HCEC 1CT (cell line): ENCODE data around the gene CCSER1.

Experiments
- DNase-seq: peaks from one replicate; pipeline ENCODE4 v3.0.0-alpha.2; 2017

Gene CCSER1

DNA sequence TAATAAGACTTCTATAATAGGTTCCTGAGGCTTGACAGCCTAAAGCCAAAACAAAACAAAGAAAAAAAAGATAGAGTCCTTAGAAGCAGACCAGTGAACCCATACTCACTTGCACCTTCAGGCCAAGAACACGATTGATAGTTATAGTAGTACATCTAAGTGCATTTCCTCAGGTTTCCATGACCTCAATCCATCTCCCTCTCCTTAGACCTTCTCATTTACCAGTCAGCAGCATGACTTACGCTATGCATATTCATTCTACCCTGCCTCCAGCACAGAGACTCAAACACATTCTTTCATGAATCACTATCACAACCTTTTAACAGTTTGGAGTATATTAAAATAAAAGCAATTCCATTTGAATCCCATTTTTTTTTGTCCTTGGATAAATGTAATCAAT, 855.6 kb downstream of the CCSER1 start:
- no peak for DNase-seq

DNA sequence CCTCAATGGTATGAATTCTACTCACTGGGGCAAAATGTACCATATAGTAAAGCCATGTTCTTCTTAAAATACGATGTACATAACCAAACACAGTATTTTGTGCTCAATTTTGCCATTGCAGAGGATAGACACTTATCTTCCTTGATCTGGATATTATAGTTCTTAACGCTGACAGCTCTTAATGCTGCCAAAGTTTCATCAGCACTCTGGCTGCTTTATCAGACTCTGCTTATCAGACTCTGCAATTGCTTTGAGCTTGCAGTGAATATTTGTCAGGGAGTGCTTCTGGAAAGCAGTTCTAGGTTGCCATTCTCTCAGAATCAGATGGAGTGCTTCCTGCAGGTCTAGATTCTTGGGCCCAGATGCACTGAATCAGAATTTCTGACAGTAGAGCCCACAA, 863.1 kb downstream of the CCSER1 start:
- DNase-seq: no peak

DNA sequence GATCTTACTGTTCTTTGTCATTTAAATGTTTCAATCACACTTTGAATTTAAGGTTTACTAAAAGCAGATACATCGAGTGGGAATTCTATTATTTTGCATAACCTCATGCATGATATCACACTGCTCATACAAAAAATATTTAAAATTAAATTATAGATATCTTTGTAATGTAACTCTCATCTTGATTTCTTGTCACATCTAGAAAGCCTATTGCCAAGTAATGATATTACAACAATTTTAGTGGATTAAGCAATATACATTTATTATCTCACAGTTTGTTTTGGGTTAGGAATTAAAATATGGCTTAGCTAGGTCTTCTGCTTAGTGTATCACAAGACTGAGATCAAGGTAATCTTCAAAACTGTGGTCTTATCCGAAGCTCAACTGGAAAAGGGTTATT, 865.0 kb downstream of the CCSER1 start:
- no peak for DNase-seq

DNA sequence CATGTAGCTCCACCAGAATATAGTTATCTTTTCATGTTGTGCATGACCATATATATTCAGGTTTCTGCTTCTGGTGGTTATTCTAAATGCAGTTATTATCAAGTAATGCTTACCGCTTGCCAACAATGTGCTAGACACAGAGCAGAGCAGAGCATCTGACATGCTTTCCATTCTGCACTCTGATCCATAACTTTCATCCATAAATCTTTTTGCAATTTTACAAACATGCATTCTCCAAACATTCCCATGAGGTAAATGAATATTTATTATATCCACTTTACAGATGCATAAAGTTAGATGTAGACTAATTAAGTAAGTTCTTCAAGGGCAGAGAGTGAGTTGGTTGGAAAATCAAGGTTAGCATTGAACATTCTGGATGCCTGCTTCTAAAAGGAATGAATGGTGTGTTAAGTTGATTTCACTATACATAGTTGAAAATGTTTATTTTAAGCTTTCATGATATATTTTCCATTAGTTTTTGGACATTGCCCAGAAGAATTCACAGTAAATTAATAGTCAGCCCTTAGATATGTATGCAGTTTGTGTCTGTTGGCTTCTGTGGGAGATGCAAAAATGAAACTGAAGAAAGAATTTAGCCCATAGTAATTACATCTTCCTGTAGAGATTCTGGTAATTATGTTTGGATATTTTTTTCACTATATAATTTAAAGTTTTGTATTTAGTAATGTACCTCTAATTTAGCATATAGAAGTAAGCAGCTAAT, 867.8 kb downstream of the CCSER1 start:
- DNase-seq: no peak

DNA sequence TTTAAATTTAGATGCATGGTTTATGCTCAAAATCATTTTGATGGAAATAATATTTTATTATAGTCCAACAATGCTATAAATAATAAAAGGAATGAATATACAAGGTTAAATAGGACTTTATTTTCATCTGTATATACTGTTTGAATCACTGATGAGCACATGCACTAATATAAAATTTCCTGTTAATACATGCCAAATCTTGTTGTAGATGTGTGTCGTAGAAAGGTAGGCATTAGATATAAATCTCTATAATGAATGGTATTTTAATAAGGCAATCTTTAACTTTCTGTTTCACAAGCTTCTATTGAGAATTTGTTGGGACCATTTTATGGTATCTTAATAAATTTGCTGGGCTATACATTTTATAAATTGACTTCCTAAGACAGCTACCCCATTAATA, 868.8 kb downstream of the CCSER1 start:
- DNase-seq: no peak

DNA sequence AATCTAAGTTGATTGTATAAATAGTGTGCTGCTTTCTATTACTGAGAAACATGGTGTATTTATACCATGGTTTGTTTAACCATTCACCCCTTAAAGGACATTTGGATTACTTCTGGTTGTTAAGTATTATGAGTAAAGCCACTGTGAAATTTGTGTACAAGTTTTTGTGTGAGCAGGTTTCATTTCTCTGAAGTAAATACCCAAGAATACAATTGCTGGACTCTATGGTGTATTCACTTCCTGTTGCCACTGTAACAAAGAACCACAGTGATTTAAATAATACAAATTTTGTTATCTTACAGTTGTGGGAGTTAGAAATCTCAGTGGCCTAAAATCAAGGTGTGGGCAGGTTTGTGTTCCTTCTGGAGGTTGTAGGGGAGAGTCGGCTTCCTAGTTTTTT, 869.6 kb downstream of the CCSER1 start:
- no peak for DNase-seq

DNA sequence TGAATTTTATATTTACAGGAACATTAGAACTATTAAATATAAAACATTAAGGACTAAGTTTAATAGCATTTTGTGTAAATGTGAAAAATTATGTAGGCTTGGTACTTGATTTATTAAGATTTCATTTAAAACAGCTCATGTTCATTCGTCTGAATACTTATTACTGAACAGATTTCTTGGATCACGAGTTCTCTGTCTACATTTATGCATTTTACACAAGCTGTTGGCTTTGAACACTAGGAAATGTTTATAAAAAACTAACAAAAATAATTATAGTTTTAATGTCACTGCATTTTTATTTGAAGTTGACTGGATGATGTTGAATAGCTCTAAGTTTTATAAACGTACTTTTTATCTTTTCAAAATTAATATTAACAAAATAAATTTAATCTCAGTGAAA, 888.7 kb downstream of the CCSER1 start:
- DNase-seq: no peak

DNA sequence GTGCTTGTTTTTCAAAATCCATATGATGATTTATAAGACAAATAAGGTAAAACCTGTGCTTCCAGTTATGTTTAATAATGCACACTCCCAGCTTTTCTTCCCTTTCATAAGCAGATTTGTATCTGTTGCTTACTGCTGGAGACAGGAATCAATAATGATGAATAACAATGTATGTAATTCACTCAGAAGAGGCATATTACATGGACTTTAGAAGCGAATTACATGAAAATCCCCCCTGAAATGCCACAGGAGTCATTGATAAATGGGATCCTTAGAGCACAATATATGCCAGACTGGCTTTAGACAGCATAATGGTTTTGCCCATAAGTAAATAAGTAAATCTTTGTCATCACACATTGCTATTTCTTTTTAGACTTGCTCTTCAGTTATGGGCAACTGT, 892.3 kb downstream of the CCSER1 start:
- DNase-seq: no peak

DNA sequence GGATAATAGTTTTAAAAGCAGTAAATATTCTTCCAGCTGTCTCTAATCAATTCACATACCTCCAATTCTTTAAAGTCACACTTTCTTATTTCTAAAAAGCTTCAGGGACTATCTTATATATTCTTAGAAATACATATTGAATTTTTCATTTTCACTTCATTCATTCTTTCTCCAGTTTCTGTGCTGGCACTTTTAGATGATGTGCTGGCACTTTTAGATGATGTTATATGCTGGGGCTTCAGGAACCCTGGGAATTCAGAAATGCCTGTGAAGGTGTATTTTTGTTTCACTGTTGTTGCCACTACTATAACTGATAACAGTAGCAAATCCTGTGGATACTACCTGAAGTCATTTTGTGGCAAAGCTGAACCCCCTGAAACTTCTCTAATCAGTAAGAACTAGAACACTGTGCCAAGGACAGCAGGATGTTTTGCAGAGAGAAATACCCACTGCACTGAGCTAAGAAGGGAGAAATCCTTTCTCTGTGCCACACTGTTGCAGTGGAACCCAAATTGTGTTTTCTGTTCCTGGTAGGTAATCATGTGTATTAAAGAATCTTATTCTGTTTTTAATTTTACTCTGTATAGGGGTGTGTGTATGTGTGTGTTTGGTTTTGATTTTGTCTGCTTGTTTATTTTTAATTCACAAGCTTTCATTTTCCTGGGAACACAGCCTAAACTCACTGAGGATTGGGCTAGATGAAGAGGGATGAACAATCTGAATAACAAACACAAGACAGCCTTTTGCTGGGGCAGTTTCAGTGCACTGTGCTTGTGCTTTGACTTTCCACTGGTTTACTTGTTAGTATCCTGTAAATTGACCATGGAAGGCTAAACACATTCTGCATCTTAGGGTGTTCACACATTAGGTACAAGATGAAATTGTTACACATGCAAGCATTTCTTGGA, 898.3 kb downstream of the CCSER1 start:
- DNase-seq: no peak

DNA sequence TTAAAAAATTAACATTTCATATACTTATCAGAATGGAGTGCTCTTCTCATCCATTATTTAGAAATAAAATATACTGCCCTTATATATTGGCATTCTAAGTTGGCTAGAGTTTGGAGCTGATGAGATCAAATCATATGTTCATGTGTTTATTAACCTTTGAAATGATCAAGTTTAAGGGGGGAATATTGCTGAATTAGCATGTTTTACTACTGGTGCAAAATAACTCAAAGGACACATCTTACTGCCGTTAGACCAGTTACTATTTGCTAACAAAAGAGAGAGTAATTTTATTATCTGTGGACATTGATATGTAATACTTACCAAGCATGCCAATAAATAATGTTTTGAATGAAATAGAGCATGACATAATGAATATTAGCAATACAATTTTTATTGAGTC, 901.0 kb downstream of the CCSER1 start:
- DNase-seq: no peak

DNA sequence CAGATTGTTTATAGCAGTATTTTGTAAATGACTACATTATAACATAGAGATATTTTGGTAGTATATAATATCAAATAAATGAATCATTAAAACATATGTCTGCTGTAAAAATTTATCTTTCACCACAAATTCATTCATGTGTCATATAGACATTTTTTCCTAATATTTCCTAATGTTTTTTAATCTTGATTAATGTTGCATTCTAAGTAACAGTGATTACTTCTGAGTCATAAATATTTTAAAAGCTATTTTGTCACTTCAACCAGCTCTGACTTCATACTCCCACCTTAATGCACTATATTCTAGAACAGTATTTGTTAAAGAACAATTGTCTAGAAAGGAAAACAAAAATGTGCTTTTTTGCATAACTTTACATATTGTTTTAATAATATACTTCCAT, 904.6 kb downstream of the CCSER1 start:
- no peak for DNase-seq

DNA sequence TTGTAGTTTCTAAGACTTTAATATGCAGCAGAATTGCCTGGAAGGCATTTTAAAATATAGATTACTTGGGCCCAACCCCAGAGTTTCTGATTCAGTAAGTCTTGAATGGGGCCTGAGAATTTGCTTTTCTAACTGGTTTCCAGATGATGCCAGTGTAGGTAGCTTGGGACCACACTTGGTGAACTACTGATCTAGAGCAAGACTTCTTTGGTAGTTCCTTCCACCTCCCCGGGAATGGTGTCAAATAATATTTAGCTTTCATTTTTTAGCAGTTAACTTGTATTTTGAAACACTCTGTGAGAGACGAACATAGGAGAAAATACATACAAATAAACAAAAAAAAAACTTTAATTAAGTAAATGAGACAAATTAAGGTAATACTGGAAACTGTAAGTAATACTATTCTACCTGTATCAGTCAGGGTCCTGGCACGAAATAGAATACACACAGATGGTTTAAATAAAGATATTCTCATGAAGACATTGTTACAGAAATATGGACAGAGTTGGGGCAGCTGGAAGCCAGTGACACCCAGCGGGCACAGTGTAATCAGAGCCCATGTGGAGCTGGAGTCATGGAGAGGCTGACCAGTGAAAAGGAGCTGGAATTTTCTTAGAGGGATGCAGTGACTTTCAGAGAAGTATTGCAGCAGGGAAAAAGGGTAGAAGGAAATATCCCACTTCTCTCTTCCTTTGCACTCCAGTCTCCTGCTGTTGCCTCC, 905.7 kb downstream of the CCSER1 start:
- DNase-seq: no peak

DNA sequence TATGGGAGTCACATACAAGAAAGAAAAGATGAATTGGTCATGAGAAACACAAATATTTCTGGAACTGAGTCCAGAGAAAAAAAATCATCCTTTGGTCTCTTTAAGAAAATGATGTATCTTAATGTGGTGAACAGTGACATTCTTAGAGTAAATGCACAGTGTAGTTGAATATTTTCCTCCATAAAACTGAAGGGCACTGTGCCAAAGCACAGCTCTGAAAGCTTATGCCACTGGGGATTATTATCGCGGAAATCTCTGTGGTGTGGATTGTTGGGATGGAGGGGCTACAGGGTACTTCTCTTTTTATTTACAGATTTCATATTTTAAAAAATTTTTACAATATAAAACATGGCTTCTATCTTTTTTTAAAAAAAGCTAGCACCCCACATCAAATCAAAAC, 908.1 kb downstream of the CCSER1 start:
- DNase-seq: no peak

DNA sequence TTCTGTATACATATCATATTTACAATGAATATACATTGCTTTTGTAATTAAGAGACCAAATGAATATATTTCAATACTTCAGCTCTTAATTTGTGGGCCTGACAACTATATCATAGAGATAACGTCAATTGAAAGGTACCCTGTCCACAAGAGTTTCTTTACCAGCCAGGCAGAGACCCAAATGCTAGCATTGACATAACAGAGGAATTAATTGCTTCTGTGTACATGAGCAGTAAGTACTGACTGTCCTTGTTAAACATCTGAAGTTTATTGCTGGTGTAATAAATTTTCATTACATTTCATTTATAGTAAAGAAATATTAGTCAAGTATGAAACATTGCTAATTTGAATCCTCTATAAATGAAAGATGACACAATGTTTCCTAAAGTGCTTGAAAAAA, 910.8 kb downstream of the CCSER1 start:
- DNase-seq: no peak

DNA sequence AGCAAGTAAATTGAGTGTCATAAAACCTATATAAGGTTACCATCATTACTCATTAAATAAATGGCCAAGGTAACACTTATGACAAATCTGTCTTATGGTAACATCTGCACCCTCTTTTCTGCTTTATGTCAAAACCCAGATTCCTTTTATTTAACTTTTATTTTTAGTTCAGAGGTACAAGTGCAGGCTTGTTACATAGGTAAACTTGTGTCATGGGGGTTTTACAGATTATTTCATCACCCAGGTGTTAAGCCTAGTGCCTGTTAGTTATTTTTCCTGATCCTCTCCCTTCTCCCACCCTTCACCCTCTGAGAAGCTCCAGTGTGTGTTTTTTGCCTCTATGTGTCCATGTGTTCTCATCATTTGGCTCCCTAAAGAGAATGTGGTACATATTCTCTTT, 930.7 kb downstream of the CCSER1 start:
- no peak for DNase-seq

DNA sequence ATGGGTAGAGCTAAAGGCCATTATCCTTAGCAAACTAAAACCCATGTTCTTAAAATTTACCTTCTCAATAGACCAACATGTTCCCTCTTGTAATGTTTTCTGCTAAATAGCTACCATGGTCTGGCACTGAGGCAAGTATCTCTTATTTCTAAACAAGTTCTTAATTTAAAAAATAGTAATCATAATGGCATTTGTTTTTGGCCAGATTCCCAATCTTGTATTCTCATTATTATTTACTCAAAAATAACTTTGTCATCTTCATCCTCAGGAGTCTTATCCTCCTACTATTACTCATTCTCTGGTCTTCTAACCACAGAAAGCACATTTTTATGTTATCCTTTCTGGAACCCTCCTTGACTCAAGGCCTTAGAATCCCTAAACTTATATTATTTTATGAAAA, 931.2 kb downstream of the CCSER1 start:
- no peak for DNase-seq

DNA sequence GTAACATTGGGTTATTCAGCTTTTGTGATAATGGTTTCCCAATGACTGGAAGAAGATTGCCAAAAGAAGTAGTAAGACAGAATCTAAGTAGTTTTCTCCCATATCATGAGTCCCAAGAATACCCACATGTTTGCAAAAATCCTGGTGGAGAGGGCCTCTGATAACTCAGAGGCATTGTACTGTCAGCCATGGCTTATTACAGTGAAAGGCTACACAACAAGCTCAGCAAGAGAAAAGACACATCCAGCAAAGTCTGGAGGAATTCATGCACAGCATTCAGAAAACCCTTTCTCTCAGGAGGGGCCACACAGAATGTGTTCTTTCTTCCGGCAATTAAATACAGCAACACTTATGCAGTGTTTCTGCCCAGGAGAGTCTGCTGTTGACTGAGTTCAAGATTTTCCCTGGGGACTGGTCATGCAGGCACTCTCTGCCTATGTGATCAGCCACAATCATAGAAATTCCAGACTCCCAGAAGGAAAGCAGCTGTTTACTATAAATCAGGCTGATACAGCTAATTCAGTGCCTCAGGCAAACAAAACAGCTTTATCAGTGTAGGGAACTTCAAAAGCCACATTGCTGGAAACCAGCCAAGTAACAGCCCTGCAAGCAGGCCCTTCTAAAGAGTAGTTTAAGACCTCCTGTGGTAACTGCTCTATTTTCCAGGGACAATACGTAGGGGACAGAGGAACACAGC, 937.1 kb downstream of the CCSER1 start:
- no peak for DNase-seq

DNA sequence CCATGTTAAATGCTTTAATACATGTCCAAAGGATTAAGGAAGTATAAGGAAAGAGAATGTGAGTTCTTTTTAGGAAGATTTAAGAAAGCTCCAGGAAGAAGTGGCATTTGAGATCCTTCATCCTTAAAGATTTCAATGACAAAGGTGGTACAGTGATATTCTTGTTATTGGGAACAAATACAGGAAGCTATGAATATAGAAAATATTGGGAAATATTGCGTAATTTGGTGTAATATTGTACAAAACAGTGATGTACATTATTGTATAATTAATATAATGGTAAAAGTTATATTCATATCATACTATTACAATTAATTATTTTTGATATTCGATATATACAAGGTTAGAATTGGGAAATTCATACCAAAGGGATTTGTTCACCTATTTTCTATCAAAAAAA, 937.9 kb downstream of the CCSER1 start:
- no peak for DNase-seq

DNA sequence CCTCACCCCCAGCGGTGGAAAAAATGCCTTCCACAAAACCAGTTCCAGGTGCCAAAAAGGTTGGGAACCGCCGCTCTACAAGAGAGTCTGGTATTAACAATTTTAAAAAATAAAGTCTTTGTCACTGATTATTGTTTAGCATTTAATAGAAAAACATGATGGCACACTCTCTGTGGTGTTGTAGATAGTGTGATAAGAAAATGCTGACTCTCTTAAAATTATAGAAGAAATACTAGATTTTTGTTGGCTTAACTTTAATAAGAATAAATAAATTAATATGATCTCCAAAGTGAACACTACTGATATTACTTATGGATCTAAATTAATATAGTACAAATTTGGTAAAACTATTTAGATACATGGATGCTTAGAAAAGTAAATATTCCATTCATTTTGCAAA, 943.5 kb downstream of the CCSER1 start:
- DNase-seq: no peak

DNA sequence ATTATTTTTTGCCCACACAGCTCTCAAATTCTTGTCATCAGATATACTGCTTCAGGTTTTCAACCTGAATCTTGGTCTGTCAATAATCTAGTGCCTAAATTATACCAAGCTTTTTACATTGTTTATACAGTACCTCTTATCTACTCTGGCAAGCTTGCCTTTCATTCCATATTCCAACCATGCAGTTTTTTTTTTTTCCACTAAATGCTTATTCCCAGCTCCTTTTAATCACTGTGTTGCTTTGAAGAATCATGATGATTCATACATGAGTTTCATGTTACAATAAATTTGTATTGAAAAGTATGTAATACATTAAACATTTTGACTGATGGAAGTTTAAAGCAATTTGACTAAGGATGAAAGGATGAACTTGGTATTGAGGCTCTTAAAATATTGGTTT, 949.0 kb downstream of the CCSER1 start:
- DNase-seq: no peak

DNA sequence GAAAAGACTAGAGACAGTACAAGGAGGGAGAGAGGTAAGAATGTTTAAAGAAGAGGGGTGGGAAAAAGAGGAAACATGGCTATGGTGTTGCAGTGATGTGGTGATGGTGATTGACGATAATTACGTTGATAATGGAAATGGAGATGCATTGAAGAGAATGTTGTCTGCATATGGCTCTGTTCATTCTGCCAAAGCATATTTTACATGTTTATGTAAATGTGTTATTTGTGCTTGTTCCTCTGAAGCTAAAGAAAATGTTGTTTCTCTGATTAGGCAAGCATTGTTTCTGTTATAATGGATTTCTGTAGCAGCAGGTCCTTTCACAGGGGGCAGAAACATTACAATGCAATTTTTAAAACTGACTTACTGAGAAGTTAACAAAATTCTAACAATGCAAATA, 958.8 kb downstream of the CCSER1 start:
- DNase-seq: no peak

DNA sequence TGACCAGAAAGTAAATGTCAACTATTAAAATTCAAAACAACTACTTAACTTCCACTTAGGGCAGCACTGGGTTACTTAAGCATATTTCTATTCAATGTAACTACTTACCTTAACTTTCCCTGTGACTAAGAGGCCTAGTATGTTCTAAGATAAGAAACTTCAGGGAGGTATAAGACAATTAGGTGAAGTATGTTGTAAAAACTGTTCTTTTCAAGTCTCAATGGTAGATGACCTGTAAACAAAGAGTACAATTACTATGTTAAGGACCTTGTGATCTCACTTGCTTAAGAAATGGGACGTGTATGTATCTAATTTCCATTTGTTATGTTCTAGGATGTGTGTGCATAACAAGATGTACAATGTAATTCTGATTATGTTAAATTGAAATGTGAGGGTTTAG, 960.5 kb downstream of the CCSER1 start:
- DNase-seq: no peak

DNA sequence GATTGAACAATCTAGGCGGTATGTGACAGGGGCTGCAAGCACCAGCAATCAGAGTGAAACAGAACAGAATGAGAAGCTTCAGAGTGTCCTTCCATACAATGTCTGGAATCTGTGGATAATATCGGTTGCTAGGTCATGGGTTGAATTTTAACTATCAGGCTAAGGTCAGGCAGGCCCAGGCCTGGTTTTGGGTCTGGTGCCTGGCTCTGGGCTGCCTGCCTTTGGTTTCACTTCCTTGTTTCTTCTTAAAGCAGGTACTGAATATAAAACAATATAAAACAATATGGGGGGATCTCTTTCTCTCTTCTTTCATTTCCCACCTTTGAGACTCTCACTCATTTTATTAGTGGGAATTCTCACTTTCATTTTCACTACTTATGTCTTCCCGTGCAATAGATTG, 962.0 kb downstream of the CCSER1 start:
- no peak for DNase-seq
